ENCODE measurements around the gene NPSR1.

GRCh38 chr7:34747176-34747781 is 89.3 kb downstream of the NPSR1 start:
- TF ChIP-seq CTCF (tag by site-specific recombination; IDR thresholded peaks at IDR 0.05) (no peak), ZNF311 (tag by site-specific recombination; IDR thresholded peaks at IDR 0.05; ENCODE audit: borderline replicate concordance) (no peak), ZNF658 (tag by site-specific recombination; IDR thresholded peaks at IDR 0.05) (no peak), REST (tag by site-specific recombination; IDR thresholded peaks at IDR 0.05) (no peak), GFI1B (tag by site-specific recombination; IDR thresholded peaks at IDR 0.05) (no peak), KLF16 (tag by site-specific recombination; IDR thresholded peaks at IDR 0.05) (no peak), ZNF837 (tag by site-specific recombination; IDR thresholded peaks at IDR 0.05) (no peak), ZNF530 (tag by site-specific recombination; IDR thresholded peaks at IDR 0.05; ENCODE audit: low read depth) (no peak), ZNF544 (tag by site-specific recombination; IDR thresholded peaks at IDR 0.05) (no peak), KLF17 (tag by site-specific recombination; IDR thresholded peaks at IDR 0.05) (no peak), ZNF645 (tag by site-specific recombination; IDR thresholded peaks at IDR 0.05) (no peak), TRIM28 (IDR thresholded peaks at IDR 0.05; ENCODE audit: borderline replicate concordance, low read length) (no peak), ZNF600 (tag by site-specific recombination; IDR thresholded peaks at IDR 0.05) (no peak), YY1 (tag by site-specific recombination; IDR thresholded peaks at IDR 0.05) (no peak)

Measured in HEK293 (cell line).